ENCODE results near the gene C1QB.

GRCh38 chr1:22709227-22709626 lies 56.2 kb downstream of the C1QB start:
- no peak for TF ChIP-seq POLR2AphosphoS5 (IDR thresholded peaks at IDR 0.05; ENCODE audit: low read depth, low read length)
- TF ChIP-seq TCF12 (IDR thresholded peaks at IDR 0.05): no peak
- TF ChIP-seq, protein P1, sequence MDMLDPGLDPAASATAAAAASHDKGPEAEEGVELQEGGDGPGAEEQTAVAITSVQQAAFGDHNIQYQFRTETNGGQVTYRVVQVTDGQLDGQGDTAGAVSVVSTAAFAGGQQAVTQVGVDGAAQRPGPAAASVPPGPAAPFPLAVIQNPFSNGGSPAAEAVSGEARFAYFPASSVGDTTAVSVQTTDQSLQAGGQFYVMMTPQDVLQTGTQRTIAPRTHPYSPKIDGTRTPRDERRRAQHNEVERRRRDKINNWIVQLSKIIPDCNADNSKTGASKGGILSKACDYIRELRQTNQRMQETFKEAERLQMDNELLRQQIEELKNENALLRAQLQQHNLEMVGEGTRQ (IDR thresholded peaks at IDR 0.05; ENCODE audit: borderline replicate concordance, low read depth, low read length): no peak
- TF ChIP-seq, protein P2, sequence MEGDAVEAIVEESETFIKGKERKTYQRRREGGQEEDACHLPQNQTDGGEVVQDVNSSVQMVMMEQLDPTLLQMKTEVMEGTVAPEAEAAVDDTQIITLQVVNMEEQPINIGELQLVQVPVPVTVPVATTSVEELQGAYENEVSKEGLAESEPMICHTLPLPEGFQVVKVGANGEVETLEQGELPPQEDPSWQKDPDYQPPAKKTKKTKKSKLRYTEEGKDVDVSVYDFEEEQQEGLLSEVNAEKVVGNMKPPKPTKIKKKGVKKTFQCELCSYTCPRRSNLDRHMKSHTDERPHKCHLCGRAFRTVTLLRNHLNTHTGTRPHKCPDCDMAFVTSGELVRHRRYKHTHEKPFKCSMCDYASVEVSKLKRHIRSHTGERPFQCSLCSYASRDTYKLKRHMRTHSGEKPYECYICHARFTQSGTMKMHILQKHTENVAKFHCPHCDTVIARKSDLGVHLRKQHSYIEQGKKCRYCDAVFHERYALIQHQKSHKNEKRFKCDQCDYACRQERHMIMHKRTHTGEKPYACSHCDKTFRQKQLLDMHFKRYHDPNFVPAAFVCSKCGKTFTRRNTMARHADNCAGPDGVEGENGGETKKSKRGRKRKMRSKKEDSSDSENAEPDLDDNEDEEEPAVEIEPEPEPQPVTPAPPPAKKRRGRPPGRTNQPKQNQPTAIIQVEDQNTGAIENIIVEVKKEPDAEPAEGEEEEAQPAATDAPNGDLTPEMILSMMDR (IDR thresholded peaks at IDR 0.05): peak; percentile 51
- TF ChIP-seq, protein P3, sequence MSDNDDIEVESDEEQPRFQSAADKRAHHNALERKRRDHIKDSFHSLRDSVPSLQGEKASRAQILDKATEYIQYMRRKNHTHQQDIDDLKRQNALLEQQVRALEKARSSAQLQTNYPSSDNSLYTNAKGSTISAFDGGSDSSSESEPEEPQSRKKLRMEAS (IDR thresholded peaks at IDR 0.05; ENCODE audit: low read depth): no peak

All from SK-N-SH (cell line).